Glomerular visceral epithelial cell (primary cell): ENCODE results near the gene RNF43.
A peak's percentile ranks its signal among the peaks of the same experiment; 100 is the strongest.

Source experiments
- DNase-seq: peaks from one replicate; pipeline ENCODE4 v3.0.0-alpha.2; 2016; ENCODE audit errors: extremely low spot score

RNF43 gene

DNA sequence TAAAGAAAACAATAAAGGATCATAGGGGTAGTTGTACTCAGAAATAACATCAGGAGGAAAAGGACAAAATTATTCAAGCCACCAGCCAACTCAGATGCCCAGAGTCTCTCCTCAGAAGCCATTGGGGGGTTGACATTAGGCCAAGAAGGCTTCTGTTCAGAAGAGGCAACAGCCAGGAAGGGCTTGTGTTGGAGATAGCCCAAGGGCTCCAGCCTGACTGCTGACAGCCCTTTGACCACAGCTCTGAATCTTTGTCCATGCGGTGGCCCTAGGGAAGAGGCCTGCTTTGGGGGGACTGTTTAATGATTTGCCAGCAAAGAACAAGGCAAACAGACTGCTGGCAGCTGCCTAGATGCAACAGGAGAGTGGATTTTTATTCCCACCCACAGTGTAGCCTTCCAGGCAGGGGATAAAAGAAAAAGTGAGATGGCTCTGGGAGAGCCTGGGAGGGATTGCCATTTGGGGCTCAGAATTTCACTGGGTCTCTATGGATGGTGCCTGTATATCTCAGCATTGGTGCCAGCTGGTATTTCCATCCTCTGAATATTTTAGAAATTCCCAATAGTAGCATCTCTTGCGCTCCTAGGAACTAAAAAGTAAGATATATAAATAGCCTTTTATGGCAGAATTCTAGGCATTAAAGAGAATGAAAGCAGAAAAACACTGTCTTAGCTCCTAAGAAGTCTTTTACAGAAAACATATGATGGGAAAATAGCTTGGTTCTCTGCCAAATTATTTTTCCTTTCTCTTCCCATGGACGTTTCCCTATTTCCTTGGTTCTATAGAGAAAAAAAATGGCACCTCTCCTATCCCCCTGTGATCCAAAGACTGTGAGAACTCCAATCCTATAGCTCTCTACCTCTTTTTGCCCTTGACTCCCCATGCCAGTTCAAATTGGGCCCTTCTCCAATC is 36.0 kb downstream of the RNF43 start:
- DNase-seq = peak; percentile 80

DNA sequence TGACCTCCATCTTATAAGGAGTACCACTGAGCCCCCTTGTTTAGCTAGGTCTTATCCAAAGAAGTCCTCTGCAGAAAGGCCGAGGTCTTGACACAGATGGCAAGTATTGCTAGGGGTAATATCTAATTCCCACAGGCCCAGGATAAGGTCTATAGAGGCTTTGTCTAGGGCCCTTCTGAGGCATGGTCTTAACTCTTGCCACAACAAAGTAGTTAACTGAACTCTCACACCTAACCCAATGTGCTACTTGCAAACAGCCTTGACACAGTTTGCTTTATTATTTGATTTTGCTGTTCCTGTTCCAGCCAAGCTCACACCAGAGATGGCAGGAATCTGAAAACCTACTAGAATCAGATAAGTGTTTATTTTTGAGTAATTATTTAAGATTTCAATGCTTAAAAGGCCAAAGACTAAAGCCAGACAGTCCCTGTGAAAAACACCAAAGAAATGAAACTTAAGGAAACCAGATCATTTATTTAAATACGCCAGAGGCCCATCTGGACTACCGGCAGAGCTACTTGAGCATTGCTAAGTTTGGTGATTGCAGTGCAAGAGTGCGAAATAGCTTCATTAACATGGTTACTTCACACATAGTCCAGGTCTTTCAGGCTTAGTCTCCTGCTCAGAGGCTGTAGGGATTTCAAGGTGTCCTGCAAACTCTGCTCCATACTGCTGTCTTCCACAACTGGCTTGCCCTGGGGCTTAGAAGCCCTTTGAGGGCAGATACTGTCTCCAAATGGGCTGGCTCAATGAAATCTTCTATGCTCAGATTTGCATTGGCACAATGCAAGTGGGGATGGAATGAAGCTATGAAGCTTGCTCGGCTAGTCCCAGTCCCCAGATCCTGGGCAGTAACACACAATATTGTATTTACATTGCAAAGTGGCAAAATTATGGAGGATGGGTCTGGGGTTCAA is 36.9 kb downstream of the RNF43 start:
- no peak for DNase-seq

DNA sequence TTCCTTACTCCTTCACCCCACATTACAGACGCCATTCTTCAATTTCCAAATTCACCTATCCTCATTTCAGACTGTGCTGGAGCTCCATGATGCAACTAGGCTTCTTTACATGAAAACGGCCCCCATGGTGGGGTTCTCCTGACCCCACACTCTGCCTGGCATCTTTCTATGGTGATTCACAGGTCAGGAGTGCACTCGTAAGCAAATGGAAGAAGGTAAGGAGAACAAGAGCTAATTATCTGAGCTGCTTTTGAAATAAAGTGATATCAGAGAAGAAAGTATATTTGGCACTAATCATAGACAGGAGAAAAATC is 37.9 kb downstream of the RNF43 start:
- DNase-seq = no peak

DNA sequence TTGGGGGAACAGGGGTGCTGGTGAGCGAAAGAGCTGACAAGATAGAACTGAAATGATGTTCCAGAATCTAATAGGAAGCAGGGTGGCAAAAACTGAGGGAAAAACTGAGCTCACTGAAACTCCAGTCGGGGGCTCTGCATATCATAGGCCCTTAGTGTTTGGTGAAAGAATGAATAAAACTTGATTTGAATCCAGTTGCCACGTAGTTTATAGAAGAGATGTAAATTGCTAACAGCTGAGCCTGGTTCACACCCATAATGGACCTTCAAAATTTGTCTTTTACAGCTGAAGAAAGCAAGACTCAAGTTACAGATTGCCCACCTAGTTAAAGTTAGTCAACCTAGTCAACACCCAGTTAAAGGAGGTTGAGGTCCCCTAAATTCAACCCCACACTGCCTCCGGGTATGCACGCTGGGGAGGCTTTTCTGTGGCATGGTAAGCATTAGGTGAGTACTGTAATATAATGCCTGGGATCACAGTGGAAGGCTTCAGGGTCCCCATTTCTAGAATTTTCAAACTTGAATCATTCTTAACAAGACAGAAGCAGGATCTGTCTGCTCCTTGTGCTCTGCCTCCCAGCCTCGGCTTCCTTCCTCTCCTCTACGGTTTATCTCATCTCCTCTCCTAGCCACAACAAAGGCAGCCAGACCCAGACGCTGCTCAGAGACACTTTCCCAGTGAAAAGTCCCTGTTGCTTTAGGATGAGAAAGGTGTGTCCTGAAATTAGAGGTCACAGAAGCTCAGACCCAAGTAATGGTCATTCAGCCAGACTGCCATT is 38.4 kb downstream of the RNF43 start:
- no peak for DNase-seq

DNA sequence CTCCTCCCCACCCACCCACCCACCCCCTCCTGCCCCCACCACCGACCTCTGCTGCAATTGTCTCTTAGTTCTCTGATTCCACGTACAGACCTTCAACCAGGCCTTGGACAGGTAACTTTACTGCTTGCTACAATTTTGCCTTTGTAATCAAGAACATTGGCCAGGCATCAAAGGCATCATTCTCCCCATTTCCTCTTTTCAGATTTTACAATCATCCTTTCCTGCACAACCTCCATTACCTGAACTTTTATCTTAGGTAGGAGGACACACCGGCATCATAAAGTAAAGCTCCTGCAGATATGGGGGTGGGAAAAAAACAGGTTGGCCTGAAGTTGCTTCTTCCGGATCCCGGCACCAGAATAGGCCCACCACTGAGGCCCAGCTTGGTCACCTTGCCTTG is 39.7 kb downstream of the RNF43 start:
- DNase-seq = no peak

GRCh38 chr17:58377093-58377601 is 40.2 kb downstream of the RNF43 start:
- DNase-seq = no peak

- DNase-seq = no peak
These were observed 40.8 kb downstream of the RNF43 start for GRCh38 chr17:58376472-58377000.

- no peak for DNase-seq
These were observed 41.5 kb downstream of the RNF43 start for GRCh38 chr17:58375811-58376210.

- DNase-seq = no peak
These were observed 42.1 kb downstream of the RNF43 start for GRCh38 chr17:58375256-58375655.

DNA sequence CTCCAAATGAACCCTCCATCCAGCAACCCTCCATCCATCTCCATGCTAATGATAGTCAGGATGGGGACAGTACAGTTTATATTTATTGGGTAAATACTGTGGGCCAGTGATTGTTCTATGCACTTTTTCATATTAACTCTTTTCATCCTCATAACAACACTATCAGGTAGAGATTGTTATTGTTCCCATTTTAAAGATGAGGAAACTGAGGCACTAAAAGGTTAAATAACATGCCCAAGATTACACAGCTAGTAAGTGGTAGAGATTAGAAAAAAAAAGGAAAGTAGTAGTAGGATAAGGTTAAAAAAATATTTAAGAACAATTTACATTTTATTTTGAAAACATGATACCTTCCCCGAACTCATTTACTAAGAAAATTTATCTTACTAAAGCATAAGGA is 43.4 kb downstream of the RNF43 start:
- no peak for DNase-seq

DNA sequence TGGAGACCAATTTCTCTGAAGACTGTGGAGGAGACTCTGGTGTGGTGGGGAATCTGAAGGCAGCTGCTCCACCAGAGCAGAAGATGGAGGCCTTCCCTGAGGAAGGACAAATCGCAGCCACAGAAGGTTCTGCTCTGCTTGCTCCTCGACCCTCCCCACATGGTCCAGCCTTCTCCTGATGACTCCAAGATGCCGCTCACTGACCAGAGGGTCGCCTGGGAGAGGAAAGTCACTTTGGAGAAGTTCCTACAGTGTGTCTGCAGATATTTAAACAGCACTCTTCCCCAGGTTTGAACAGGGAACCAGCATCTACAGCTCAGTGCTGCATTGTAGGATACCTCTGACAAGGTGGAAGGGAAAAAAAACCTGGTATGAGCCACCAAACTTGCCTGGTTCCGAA is 44.3 kb downstream of the RNF43 start:
- no peak for DNase-seq

- DNase-seq = no peak
These were observed 45.9 kb downstream of the RNF43 start for GRCh38 chr17:58371300-58371950.

DNA sequence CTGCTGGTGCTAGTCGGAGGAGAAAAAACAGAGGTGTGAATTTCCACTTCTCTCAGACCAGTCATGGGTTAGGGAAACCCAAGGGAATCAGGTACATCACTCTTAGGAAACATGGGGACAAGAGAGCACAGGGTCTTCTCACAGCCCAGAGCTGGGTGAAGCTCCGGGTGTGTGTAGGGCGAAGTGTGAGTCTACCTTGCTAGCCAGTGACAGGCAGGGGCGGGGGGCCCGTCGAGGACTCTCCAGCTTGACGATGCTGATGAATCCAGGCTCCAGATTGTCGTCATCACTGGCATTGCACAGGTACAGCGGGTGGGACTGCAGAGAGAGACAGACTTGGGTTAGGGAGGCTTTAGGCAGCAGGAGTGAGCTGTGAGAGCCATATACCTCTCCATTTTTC is 46.6 kb downstream of the RNF43 start:
- no peak for DNase-seq

GRCh38 chr17:58370309-58370708 is 47.0 kb downstream of the RNF43 start:
- no peak for DNase-seq

DNA sequence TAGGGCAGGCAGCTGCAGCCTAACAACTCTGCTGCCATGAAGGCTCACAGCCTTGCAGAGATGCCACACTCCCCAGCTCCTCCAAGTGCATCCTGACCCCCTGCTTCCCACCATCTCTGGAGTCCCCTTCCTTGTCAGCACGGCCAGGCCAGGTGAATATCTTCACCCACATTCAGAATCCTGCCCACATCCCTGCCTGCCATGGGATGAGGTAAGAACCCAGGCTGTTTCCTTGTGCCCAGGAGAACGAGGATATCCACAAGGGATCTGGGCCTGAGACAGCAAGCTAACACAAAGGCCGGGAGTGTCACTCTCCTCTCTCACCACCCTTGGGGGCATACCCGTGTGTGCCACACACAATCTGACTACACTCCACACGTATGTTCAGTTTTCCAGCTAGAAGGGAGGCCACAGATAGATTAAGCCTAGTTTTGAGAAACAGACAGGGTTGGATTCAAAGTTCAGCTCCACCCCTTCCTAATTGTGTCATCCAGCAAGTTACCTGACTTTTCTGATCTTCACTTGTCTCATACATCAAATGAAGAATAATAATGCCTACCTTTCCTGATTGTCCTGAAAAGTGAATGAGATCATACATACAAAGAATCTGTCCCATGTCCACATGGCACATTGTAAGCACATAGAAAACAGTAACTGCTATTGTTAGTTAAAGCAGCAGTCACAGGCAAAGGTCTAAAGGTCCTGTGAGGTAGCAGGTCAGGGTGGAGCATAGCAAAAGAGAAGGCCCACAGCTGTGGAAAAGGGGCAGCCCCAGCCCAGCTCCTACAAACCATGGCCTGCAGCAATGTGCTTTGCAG is 47.9 kb downstream of the RNF43 start:
- DNase-seq = no peak

DNA sequence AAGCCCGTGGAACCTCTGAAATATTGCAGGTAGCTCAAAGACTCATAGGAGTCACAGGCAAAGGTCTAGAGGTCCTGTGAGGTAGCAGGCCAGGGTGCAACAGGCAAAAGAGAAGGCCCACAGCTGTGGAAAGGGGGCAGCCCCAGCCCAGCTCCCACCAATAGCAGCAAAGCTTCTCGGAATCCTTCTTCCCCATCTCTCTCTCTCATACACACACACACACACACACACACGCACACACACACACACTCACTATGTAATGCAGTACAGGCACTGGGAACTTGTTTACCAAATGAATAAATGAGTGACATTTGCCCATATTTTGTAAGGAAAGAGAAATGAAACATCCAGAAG is 48.5 kb downstream of the RNF43 start:
- DNase-seq = no peak
